IPS DF 19.7 (cell line): ENCODE data around the gene MAP1LC3B.
"Not testable (repeated sequence)": the region's sequence is repeated elsewhere in the genome, so short reads cannot be mapped to it uniquely, and the experiment has no call there.

Experiments
- DNase-seq: peaks from one replicate; pipeline ENCODE4 v3.0.0-alpha.2; 2013; ENCODE audit warnings: low read depth, low spot score

The MAP1LC3B gene

DNA sequence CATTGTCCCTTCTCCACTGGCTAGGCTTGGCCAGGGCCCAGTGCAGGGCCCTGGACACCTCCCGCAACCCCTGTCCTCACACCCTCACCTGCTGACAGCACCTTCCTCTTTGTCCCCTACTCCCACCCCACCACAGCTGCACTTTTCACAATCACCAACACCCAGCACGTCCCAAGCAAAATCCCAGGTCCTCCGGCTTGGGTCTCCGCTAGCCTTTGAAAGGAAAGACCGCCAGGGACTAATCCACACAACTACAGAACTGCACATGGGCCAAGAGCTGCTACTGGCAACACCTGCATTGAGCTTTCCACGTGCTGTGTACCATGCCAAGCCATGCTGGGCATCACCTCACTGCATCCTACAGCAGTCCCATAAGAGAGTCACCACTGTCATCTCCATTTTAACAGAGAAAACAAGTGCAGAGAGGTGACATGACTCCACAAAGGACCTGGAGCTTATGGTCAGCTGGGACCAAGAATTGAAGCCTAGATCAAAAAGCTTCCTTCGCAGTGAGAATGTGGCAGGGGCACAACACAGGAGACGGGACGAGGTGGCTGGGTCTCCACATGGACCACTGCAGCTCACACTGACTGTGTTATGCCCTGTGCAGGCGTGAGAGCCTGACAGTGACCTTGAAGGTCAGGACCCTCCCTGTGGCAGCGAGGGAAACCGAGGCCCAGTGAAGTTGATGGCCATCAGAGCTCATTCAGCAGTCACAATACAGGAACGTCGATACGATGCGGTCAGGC is 31.1 kb upstream of the MAP1LC3B start:
- no peak for DNase-seq

DNA sequence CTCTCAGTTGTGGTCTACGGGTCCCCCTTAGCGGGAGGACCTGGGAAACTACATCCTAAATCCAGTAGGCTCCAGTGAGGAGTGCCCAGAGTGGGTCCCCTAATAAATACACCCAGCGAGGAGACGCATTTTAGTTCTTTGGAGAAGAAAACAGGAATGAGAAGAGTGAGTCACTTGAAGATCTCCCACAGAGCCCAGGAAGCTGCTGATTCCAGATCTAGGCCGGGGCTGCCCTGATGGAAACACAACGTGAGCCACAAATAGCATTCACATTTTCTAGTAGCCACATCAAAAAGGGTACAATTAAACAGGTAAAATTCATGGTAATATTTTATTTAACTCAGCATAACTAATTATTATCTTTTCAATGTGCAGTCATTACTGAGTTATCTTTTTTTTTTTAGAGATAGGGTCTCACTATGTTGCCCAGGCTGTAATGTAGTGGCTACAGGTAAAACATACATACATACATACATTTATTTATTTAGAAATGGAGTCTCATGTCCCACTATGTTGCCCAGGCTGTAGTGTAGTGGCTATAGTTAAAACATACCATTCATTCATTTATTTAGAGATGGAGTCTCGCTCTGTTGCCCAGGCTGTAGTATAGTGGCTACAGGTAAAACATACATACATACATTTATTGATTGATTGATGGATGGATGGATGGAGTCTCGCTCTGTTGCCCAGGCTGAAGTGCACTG is 30.1 kb upstream of the MAP1LC3B start:
- no peak for DNase-seq

DNA sequence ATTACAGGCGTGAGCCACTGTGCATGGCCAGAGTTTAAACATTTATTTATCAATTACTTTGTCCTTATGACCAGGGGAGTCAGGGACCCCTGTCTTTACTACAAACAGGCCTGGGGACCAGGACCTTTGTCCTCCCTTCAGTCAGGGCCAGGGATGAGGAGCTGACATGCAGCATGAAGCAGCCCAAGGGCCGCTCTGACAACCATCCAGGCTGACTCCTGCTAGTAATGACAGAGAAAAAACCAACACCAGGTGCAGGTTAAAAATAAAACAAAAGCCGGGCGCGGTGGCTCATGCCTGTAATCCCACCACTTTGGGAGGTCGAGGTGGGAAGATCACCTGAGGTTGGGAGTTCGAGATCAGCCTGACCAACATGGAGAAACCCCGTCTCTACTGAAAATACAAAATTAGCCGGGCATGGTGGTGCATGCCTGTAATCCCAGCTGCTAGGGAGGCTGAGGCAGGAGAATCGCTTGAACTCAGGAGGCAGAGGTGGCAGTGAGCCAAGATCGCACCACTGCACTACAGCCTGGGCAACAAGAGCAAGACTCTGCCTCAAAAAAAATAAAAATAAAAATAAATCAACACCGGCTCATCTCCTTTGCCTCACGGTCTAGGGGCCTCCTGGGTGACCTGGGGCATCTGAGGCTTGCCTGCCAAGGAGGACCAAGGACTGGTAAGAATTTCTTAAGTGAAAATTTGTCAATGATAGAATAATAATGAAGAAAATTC is 29.1 kb upstream of the MAP1LC3B start:
- not testable (repeated sequence) for DNase-seq

DNA sequence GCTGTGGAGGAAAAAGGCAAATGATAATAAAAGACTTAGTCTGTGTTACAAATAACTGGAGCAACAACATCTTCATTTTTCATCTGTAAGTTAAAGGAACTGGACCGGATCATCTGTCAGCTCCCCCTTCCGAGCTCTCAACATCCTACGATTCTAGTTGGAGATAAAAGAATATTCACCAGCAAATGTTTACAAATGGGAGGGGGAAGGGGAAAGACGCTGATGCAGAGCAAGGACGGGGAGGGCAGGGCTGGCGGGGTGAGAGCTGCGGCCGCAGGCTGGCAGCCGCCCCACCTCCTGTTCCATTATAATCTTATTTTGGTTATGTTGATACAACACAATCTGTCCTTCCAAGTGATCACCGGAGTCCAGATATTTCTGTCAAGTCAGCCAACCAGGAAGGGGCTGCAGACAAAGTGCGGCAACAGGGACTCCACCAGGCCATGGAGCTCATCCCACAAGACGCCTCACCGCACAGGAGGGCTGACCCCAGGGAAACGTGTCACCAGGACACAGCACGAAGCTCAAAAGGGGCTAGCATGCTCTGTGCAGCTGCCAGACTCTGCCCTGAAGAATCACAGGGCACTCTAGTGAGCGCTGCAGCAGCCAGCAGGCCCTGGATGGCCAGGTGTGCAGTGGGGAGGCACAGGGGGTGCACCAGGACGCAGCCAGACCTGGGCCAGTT is 28.2 kb upstream of the MAP1LC3B start:
- no peak for DNase-seq

DNA sequence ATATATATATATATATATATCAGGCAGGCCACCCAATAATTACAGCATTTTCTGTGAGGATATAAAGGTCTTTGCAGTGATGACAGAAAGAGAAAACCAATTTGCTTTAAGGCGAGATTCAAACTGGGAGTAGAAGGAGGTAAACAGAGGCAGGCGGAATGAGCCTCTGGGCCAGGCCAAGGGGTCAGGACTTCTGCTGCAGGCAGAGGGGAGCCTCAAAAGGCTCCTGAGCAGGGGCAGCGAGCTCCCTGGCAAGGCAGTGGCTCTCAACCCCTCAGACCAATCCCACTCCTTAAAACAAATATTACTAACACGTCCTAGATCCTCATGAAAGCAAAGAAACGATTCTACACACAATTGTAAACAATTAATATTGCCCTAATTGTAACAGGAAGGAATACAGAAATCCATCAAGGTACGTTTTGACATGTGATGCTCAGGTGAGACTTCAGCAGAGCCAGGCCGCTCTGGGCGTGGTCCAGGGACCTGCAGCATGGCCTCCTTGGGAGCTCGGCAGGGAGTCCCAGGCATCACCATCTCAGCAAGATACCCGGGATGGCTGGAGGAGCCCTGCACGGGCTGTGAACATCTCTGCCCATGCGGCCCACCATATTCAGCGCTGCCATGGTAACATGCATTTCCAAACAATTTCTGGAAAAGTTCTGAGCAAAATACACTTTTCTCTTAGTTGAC is 27.0 kb upstream of the MAP1LC3B start:
- no peak for DNase-seq

DNA sequence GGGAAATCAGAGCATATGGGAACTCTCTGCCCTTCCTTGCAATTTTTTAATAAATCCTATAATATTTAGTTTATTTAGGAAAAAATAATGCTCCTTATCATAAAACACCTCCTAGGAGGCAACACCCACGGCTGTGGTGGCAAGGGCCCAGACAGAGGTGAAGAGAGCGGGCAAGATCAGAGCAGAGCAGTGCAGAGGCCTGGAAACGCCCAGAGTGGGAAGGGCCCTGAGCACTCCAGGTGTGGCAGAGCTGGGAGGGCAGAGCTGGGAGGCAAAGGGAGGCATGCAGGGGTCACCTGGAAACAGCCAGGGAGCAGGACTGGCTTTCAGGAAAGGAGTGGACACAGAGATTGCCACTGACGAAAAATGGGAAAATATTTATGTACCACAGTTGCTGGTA is 25.8 kb upstream of the MAP1LC3B start:
- no peak for DNase-seq

DNA sequence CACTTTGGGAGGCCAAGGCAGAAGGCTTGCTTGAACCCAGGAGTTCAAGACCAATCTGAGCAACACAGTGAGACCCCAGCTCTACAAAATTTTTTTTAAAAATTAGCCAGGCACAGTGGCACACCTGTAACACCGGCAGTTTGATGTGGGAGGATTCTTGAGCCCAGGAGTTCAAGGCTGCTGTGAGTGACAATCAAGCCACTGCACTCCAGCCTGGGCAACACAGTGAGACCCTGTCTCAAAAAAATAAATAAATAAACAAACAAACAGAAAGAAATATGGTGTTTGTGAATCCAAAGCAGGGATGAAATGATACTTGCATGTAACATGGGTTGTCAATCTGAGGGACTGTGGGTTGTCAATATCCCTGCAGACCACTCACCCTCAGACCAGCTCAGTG is 25.2 kb upstream of the MAP1LC3B start:
- no peak for DNase-seq

DNA sequence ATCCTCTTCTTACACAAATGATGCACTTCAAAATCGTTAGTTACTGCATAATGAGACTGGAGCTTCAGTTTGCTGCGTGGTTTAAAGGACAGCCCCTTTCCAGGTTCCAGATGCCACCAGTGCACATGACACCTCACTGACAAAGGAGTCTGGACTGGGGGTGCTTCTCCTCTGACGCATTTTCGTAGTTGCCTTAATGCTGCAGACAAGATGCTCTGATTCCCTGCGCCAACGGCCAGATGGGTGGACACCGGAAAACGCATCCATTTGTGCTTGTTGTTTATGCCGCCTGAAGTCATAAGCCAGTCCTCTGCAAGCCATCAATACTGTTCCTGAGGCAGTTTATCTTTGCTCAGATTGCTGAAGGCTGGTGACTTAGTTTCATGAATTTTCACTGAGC is 24.6 kb upstream of the MAP1LC3B start:
- DNase-seq, result no peak

DNA sequence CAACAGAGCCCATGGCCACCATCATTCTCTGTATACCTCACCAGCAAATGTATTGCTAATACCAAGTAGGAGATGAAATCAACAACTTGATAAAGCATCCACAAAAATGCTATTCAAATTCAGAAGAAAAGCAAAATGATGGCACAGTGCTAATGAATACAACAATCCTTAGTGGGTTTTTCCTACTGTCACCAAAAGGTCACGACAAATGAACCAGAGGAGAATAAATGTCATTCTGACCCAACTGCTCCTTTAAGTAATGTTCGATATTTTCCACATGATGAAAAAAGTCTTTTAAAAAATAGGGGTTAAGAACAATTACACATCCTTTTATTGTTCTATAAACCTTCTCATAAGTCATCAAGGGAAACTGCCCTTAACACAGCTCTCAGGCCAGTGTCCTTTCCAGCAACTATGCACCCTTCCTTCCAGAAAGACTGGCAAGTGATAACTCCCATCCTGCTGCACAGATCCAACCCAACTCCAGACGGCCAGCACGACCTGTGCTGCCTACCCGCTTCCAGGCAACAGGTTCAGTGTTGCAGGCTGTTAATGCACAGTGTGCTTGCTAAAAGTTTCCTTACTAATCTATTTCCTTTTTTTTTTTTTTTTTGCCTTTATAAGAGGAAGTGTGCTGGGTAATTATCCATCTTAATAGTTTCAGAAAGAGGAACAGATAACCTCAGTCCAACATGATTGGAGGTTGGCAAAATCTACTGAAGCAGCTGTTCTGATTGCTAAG is 23.9 kb upstream of the MAP1LC3B start:
- no peak for DNase-seq

DNA sequence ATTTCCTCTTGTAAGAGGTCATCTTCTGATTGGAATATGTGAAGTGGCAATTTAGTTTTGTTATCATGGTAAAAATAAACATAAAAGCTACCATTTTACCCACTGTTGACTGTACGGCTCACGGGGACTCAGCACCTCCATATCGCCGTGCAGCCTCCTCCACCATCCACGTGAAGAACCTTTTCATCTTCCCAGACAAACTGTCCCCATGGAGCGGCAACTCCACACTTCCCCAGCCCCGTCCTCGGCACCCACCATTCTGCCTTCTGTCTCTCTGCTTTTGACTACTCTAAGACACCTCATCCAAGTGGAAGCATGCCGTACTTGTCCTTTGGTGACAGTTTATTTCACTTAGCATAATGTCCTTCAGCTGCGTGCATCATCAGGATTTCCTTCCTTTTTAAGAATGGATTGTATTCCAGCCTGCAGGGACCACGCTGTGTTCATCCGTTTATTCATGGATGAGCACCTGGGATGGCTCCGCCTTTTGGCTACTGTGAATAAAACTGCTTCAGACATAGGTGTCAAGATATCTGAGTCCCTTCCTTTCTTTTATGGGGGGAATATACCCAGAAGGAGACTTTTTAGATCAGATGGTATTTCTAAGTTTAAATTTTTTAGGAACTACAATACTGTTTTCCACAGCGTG is 22.9 kb upstream of the MAP1LC3B start:
- no peak for DNase-seq

DNA sequence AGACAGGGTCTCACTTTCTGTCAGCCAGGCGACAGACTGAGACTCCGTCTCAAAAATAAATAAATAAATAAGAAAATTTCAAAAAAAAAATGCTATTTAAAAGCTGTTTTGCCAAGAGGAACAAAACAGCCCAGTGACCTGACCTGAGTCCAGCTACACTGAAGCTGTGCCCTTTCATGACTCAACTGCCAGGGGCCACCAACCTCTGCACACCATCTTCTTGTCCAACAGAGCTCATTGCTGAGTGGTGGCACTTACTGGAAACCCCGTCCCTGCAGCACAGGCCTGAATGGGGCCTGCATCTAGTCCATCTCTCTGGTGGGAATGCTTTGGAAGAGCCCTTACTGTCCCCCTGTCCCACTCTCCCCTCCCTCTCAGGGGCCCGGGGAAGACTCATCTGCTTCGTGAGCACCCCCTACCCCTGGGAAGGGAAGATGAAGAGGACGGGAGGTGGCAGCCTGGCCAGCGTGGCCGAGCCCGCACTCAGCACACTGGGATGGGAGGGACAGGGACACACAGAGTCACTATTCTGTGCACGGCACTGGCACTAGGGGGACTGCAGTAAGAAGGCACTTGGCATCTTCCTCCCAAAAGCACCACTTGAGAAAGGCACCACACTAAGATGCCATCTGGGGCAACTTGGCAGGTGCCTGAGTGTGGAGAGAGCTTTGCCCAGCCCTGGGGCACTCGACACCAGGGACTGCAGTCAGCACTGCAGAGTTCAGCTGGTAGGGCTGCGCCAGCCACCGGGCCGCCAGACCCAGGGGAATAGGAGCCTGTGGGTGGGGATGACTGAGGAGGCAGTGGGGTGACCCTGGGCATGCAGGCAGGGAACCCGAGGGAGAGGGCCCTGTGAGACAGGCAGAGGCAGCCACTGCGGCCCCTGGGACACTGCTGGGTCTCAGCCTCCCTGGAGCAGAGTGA is 22.1 kb upstream of the MAP1LC3B start:
- no peak for DNase-seq

DNA sequence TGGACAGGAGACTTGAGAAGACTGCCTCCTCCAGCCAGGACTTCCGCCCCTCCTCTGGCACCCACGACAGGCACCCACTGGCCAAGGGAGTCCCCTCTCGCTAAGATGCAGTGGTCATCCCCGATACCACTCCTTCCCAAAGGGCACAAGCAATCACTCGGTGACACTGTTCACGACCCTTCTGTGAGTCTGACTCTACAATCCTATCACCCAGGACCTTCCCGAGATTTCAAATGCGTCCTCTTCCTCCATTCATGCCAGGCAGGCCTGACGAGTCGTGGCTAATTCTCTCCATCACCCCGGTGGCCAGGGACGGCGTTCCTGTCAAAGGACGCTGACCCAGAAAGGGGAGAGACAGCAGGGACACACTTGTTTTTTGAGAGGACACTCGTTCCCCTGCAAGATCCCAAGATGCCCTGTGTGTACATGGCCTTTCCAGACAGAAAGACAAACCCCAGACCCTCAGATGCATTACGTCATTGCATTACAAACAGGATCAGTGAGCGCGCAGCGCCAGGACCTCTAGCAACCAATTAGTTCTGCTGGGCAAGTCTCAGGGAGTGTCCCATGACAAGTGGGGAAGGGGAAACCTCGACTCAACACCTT is 20.8 kb upstream of the MAP1LC3B start:
- DNase-seq, result no peak

DNA sequence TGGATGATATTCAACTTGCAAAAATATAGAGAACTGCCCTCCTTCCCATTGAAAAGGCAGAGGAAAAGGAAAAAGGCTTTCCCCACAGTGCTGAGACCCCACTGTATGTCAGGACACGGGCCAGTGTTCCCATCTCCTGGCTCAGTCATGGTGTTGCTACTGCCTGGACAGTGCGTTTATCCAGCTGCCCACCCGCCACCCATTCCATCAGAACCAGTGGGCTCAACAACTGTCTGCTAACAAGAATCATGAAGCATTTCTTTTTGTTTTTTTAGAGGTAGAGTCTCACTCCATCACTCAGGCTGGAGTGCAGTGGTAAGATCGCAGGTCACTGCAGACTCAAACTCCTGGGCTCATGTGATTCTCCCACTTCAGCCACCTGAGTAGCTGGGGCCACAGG is 19.8 kb upstream of the MAP1LC3B start:
- no peak for DNase-seq

DNA sequence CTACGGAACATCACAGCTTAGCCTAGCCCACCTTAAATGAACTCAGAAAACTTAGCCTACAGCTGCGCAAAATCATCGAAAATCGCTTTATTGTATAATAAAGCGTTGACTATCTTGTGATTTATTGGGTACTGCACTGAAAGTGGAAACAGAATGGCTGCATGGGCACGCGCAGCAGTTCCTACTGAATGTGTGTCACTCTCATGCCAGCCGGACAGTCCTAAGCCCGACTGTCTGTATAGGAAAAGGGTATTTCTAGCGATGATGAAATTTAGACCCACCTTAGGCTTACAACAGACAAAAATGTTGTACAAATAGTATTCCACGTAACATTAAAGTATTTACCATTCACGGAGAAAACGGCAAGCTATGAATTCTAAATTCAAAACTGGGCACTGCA is 17.8 kb upstream of the MAP1LC3B start:
- no peak for DNase-seq

DNA sequence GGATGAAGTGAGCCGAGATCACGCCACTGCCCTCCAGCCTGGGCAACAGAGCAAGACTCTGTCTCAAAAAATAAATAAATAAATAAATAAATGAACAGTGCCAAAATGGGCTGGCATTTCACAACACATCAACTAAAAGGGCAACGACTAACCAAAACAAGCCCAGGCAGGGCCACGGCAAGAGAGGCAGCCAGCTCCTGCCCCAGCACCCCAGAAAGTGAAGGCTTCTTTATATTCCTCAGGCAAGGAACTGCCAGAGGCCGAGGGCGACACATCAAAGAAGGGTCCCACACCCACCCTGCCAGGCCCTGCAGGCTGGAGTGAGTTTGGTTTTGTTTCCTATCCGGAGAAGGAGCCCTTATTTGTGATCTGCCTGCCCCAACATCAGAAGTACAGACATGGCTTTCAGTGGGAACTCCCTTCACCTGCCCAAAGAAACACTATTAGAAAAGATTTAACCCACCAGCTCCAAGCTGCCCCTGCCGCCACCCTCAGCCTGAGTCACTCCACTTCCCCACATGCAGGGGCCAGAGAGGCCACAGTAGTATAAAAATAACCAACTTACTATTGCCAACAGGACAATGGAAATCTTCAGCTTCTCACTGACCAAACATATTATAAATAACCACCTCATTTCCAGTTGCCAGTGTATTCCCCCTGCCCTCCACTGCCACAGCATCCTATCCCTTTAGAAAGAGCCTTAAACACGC is 16.6 kb upstream of the MAP1LC3B start:
- no peak for DNase-seq

DNA sequence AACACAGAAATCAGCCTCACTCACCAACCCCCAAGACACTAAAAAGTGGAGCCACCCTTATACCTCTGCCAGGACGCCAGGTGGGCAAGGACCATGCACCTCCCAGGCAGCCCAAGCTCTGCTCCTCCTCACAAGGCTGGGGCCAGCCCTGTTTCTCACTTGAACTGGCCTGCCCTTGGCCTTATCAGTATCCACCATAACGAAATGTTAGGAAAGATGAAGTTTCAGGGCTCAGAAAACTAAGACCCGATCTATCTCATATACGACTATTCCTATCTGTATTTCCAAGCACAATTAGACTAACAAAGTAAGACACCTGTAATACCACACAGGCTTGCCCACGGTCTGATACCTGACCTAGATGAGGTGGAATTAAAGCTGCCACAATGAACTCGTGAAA is 15.5 kb upstream of the MAP1LC3B start:
- DNase-seq, result no peak

DNA sequence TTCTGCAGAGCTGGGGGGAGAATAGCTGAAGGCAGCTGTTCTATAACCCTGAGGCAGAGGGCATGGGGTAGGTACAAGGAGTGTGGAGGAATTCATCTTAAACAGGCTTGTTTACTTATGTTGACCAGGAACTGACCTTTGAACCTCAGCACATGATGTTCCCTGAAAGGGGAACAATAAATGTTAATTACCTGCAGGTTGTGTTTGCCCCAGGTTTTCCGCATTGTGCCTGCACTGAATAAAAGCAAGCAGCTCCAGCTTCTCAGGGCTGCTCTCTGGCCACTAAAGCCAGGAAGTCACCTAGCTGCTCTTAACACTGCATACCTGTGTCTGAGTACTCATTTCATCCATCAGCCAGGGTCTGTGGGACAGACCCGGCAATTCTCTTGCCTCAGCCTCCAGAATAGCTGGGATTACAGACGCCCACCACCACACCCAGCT is 12.8 kb upstream of the MAP1LC3B start:
- not testable (repeated sequence) for DNase-seq

DNA sequence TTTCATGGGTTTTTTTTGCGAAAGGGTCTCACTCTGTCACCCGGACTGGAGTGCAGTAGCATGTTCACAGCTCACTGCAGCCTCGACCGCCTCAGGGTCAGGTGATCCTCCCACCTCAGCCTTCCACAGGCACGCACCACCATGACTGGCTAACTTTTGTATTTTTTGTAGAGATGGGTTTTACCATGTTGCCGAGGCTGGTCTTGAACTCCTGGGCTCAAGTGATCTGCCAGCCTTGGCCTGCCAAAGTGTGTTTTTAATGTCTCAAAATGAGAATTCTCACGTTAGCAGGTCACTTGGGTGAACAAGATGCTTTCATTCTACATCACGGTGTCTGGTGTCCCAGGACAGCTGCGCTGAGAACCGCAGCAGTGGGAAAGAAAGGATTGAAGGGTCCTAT is 11.7 kb upstream of the MAP1LC3B start:
- no peak for DNase-seq
